H9 (cell line): ENCODE data around the gene ARHGAP24. TPM values are rescaled to one million over a fixed set of nuclear protein-coding genes. Genes with fewer than 3 reads are reported as not detected.

Experiments
- DNase-seq: peaks from one replicate; pipeline ENCODE4 v3.0.0-alpha.2; 2017
- H2AFZ ChIP-seq: one replicate; pipeline ENCODE4 v1.6.1; 2013; ENCODE audit warnings: mild to moderate bottlenecking, low read length, control low read depth, moderate library complexity
- H2AK5ac ChIP-seq: 2 replicates; pipeline ENCODE4 v1.6.1; 2013; ENCODE audit warnings: low read length, control low read depth, mixed read lengths; ENCODE audit not compliant: insufficient read length
- H2BK120ac ChIP-seq: one replicate; pipeline ENCODE4 v1.6.1; 2013; ENCODE audit warnings: low read depth, mild to moderate bottlenecking, low read length, control low read depth, inconsistent platforms; ENCODE audit not compliant: poor library complexity, severe bottlenecking
- H2BK12ac ChIP-seq: 2 replicates; pipeline ENCODE4 v1.6.1; 2013; ENCODE audit warnings: low read length, control low read depth, mixed read lengths, low read depth; ENCODE audit not compliant: insufficient read length
- H2BK15ac ChIP-seq: 2 replicates; pipeline ENCODE4 v1.6.1; 2013; ENCODE audit warnings: low read depth, low read length, control low read depth
- H2BK20ac ChIP-seq: one replicate; pipeline ENCODE4 v1.6.1; 2013; ENCODE audit warnings: low read depth, mild to moderate bottlenecking, low read length, control low read depth, inconsistent platforms; ENCODE audit not compliant: poor library complexity, severe bottlenecking
- H2BK5ac ChIP-seq: 2 replicates; pipeline ENCODE4 v1.6.1; 2013; ENCODE audit warnings: low read length, control low read depth, mixed read lengths; ENCODE audit not compliant: insufficient read length
- H3K14ac ChIP-seq: 2 replicates; pipeline ENCODE4 v1.6.1; 2013; ENCODE audit warnings: low read length, control low read depth; ENCODE audit not compliant: insufficient read depth
- H3K18ac ChIP-seq: 2 replicates; pipeline ENCODE4 v1.6.1; 2013; ENCODE audit warnings: low read depth, mild to moderate bottlenecking, mixed read lengths, low read length, control low read depth; ENCODE audit not compliant: insufficient read length
- H3K23ac ChIP-seq: 2 replicates; pipeline ENCODE4 v1.6.1; 2013; ENCODE audit warnings: low read length, control low read depth, mixed read lengths, low read depth; ENCODE audit not compliant: insufficient read length
- H3K23me2 ChIP-seq: 2 replicates; pipeline ENCODE4 v1.6.1; 2013; ENCODE audit warnings: low read depth, mild to moderate bottlenecking, mixed read lengths, low read length, control low read depth; ENCODE audit not compliant: insufficient read length, poor library complexity, severe bottlenecking
- H3K27ac ChIP-seq: 2 replicates; pipeline ENCODE4 v1.5.1; 2013; ENCODE audit warnings: low read length, control low read depth, mixed read lengths, low read depth; ENCODE audit not compliant: insufficient read length
- H3K27me3 ChIP-seq: 2 replicates; pipeline ENCODE4 v1.6.1; 2013; ENCODE audit warnings: low read length, control low read depth, inconsistent platforms; ENCODE audit not compliant: insufficient read depth
- H3K4ac ChIP-seq: 2 replicates; pipeline ENCODE4 v1.6.1; 2013; ENCODE audit warnings: low read depth, mild to moderate bottlenecking, control low read depth, inconsistent platforms, low read length, moderate library complexity
- H3K4me1 ChIP-seq: 2 replicates; pipeline ENCODE4 v1.6.1; 2013; ENCODE audit warnings: low read length, control low read depth, inconsistent platforms; ENCODE audit not compliant: insufficient read depth
- H3K4me2 ChIP-seq: 2 replicates; pipeline ENCODE4 v1.6.1; 2013; ENCODE audit warnings: low read length, control low read depth, mixed read lengths; ENCODE audit not compliant: insufficient read length, insufficient read depth
- H3K56ac ChIP-seq: 2 replicates; pipeline ENCODE4 v1.6.1; 2013; ENCODE audit warnings: low read depth, mild to moderate bottlenecking, mixed read lengths, low read length, control low read depth; ENCODE audit not compliant: insufficient read length
- H3K79me1 ChIP-seq: 2 replicates; pipeline ENCODE4 v1.6.1; 2013; ENCODE audit warnings: low read depth, mild to moderate bottlenecking, moderate library complexity, low read length, control low read depth, inconsistent platforms; ENCODE audit not compliant: insufficient read depth, poor library complexity, severe bottlenecking
- H3K79me2 ChIP-seq: 2 replicates; pipeline ENCODE4 v1.6.1; 2013; ENCODE audit warnings: low read length, control low read depth, inconsistent platforms; ENCODE audit not compliant: insufficient read depth
- H3K9ac ChIP-seq: 2 replicates; pipeline ENCODE4 v1.6.1; 2013; ENCODE audit warnings: low read length, control low read depth, mixed read lengths; ENCODE audit not compliant: insufficient read length; ENCODE audit errors: extremely low read depth
- H3K9me3 ChIP-seq: one replicate; pipeline ENCODE4 v1.6.1; 2013; ENCODE audit warnings: low read depth, low read length, inconsistent platforms; ENCODE audit not compliant: control insufficient read depth
- H3T11ph ChIP-seq: one replicate; pipeline ENCODE4 v1.6.1; 2013; ENCODE audit warnings: mild to moderate bottlenecking, low read length, control low read depth, inconsistent platforms
- H4K20me1 ChIP-seq: one replicate; pipeline ENCODE4 v1.6.1; 2013; ENCODE audit not compliant: control insufficient read depth, insufficient read length, insufficient read depth
- H4K5ac ChIP-seq: 2 replicates; pipeline ENCODE4 v1.6.1; 2013; ENCODE audit warnings: low read depth, mild to moderate bottlenecking, mixed read lengths, low read length, control low read depth; ENCODE audit not compliant: insufficient read length
- H4K8ac ChIP-seq: replicated peaks from 2 replicates; pipeline ENCODE4 v1.6.1; 2013; ENCODE audit warnings: low read length, control low read depth, mixed read lengths, low read depth; ENCODE audit not compliant: insufficient read length
- H4K91ac ChIP-seq: 2 replicates; pipeline ENCODE4 v1.6.1; 2013; ENCODE audit warnings: low read depth, mild to moderate bottlenecking, moderate library complexity, mixed read lengths, low read length, control low read depth; ENCODE audit not compliant: insufficient read length
- H3K27ac Mint-ChIP-seq, 3 experiments: 2 replicates in 2 of 3; 3 replicates in 1 of 3; pipeline ENCODE4 v1.8.0; 2020 to 2021; ENCODE audit warnings: mixed read lengths in 3 of 3, mild to moderate bottlenecking in 1 of 3, moderate library complexity in 1 of 3
- H3K27me3 Mint-ChIP-seq: 2 replicates; pipeline ENCODE4 v1.8.0; 2021; ENCODE audit warnings: low read depth, mild to moderate bottlenecking, moderate library complexity, mixed read lengths
- H3K36me3 Mint-ChIP-seq, 3 experiments: 2 replicates in 2 of 3; 3 replicates in 1 of 3; pipeline ENCODE4 v1.8.0; 2020 to 2021; ENCODE audit warnings: low read depth in 3 of 3, mixed read lengths in 3 of 3; ENCODE audit not compliant: insufficient read depth in 1 of 3
- H3K4me1 Mint-ChIP-seq, 2 experiments: 2 replicates each; pipeline ENCODE4 v1.8.0; 2020; ENCODE audit warnings: mixed read lengths in 2 of 2
- H3K4me3 Mint-ChIP-seq, 2 experiments: 2 replicates in 1 of 2; 3 replicates in 1 of 2; pipeline ENCODE4 v1.8.0; 2020 to 2021; ENCODE audit warnings: mild to moderate bottlenecking in 2 of 2, mixed read lengths in 2 of 2, moderate library complexity in 1 of 2
- H3K9me3 Mint-ChIP-seq, 2 experiments: 2 replicates in 1 of 2; 3 replicates in 1 of 2; pipeline ENCODE4 v1.8.0; 2020; ENCODE audit warnings: mild to moderate bottlenecking in 2 of 2, mixed read lengths in 2 of 2, moderate library complexity in 1 of 2
- WGBS: extraction: QIAGEN DNeasy Blood & Tissue Kit; methylation state at CpG from one replicate; pipeline ENCODE4 v1.1.7; 2013; ENCODE audit warnings: missing lambda C conversion rate, low lambda C conversion rate, mixed read lengths; ENCODE audit not compliant: insufficient read length; ENCODE audit errors: extremely low coverage; 5-methylcytosine and 5-hydroxymethylcytosine counted together
- total RNA-seq: library from RNA; stranded (reverse); gene quantifications from 2 replicates; pipeline ENCODE4 v1.2.1, GENCODE V29; 2021
- TF ChIP-seq, protein P1 (sequence below): fragments of 200-600 bp; sonication (generic); conservative IDR thresholded peaks from 3 replicates; pipeline ENCODE4 v1.8.0; 2021; ENCODE audit warnings: antibody characterized with exemption, mild to moderate bottlenecking

Gene ARHGAP24
- total RNA-seq, 1 experiment from 2014 or later: 0.37 TPM

DNA sequence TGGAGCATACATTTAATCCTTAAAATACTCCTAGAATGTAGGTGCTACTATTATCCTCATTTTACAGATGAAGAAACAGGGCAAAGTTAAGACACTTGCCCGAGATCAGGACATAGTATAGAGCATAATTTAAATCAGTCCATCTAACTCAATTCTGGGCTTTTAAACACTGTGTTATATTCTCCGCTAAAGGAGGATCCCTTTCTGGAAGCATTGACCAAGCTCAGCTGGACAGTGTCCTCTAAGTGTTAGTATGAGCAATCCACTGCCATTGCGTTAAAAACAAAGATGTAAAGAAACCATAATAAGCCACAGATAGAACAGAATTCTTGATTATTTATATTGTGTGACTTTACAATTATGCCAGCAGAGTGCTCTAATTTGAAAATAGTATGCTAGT lies 207.0 kb downstream of the ARHGAP24 start:
- 0 out of 2 replicates have a peak, but pooled peaks cover 3% of the 10 kb centered on the region for H3K4me1 ChIP-seq
- H2BK5ac ChIP-seq: no peak overlapping the region
- Mint-ChIP-seq H3K27ac (no peak overlapping the region), H3K4me3 (no peak overlapping the region), H3K36me3 (no peaks in the 10 kb centered on the region), H3K4me1 (peaks cover 15 to 18% of the 10 kb centered on the region in 2 experiments), H3K9me3 (no peaks in the 10 kb centered on the region; a peak in 1 of 5 replicates), H3K27me3 (no peaks in the 10 kb centered on the region)
- DNase-seq: no peak
- no peaks in the 10 kb centered on the region for H4K20me1 ChIP-seq
- no peaks in the 10 kb centered on the region for H3K27me3 ChIP-seq
- WGBS: no CpG with 5 or more reads among the region's 3 CpGs
- no peak overlapping the region for H2BK15ac ChIP-seq
- no peak overlapping the region for H2AK5ac ChIP-seq
- H3K23ac ChIP-seq: no peak overlapping the region
- H2BK120ac ChIP-seq: no peak overlapping the region
- H3K9me3 ChIP-seq: no peaks in the 10 kb centered on the region
- H3K9ac ChIP-seq: no peak overlapping the region
- H2AFZ ChIP-seq: no peak overlapping the region
- H3K14ac ChIP-seq: no peak overlapping the region
- H4K91ac ChIP-seq: no peak overlapping the region
- H2BK12ac ChIP-seq: no peak overlapping the region
- no peak overlapping the region for H4K8ac ChIP-seq
- no peaks in the 10 kb centered on the region for H3K79me2 ChIP-seq
- TF ChIP-seq, protein P1, sequence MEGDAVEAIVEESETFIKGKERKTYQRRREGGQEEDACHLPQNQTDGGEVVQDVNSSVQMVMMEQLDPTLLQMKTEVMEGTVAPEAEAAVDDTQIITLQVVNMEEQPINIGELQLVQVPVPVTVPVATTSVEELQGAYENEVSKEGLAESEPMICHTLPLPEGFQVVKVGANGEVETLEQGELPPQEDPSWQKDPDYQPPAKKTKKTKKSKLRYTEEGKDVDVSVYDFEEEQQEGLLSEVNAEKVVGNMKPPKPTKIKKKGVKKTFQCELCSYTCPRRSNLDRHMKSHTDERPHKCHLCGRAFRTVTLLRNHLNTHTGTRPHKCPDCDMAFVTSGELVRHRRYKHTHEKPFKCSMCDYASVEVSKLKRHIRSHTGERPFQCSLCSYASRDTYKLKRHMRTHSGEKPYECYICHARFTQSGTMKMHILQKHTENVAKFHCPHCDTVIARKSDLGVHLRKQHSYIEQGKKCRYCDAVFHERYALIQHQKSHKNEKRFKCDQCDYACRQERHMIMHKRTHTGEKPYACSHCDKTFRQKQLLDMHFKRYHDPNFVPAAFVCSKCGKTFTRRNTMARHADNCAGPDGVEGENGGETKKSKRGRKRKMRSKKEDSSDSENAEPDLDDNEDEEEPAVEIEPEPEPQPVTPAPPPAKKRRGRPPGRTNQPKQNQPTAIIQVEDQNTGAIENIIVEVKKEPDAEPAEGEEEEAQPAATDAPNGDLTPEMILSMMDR: no peak
- no peak overlapping the region for H4K5ac ChIP-seq
- no peaks in the 10 kb centered on the region for H3K23me2 ChIP-seq
- H3K79me1 ChIP-seq: no peaks in the 10 kb centered on the region
- no peak overlapping the region for H3K27ac ChIP-seq
- no peak overlapping the region for H2BK20ac ChIP-seq
- no peak overlapping the region for H3K4me2 ChIP-seq
- H3K56ac ChIP-seq: no peak overlapping the region
- H3T11ph ChIP-seq: no peak overlapping the region
- no peak overlapping the region for H3K18ac ChIP-seq
- no peak overlapping the region for H3K4ac ChIP-seq
